Measurements from ENCODE around the gene IFNGR2. TPM values are rescaled to one million over a fixed set of nuclear protein-coding genes. Genes with fewer than 3 reads are reported as not detected.

The IFNGR2 gene
- total RNA-seq, 4 donors from 2014 or later: 69.5 to 121 (median 82.4) TPM

DNA sequence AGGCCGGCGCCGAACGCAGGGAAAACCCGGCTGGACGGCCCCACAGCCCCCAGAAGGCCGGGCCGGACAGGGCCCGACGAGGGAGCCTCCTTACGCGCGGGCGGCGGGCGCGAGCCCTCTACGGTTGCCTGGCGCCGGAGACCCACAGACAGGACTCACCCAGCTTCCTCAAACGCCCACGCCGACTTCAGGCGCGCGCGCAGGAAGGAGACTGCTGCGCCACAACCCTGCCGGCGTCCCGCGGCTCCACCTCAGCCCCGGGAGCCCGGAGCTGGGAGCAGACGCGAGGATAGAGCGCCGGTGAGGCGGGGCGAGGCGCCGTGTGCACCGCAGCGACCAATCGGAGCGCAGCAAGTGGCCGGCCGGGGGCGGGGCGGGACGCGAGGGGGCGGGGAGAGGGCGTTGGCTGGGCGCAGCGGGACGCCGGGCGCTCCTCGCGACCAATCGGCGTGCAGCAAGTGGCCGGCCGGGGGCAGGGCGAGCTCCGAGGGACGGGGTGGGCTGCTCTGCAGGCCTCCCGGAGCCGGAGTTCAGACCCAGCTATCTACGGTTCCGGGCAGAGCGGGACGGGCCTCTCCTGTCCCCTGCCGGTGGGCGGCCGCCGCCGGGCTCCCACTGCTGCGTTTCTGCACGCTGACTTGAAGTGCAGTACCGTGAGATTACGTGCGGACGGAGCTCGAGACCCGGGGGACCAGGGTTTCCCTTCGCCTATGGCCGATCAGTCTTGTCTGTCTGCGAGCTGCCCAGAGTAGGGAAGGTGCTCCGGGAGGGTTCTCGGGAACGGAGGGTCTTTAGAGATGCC is 76.7 kb downstream of the IFNGR2 start, which contains the start of gene TMEM50B:
Gene TMEM50B (minus strand): TSS at position 296 of the 802 bp plus-strand sequence. CDS start 11,089 bp downstream, outside the sequence.
- peak; percentile 97 for ATAC-seq (ENCODE audit: low FRiP score)
- TF ChIP-seq, protein P1, sequence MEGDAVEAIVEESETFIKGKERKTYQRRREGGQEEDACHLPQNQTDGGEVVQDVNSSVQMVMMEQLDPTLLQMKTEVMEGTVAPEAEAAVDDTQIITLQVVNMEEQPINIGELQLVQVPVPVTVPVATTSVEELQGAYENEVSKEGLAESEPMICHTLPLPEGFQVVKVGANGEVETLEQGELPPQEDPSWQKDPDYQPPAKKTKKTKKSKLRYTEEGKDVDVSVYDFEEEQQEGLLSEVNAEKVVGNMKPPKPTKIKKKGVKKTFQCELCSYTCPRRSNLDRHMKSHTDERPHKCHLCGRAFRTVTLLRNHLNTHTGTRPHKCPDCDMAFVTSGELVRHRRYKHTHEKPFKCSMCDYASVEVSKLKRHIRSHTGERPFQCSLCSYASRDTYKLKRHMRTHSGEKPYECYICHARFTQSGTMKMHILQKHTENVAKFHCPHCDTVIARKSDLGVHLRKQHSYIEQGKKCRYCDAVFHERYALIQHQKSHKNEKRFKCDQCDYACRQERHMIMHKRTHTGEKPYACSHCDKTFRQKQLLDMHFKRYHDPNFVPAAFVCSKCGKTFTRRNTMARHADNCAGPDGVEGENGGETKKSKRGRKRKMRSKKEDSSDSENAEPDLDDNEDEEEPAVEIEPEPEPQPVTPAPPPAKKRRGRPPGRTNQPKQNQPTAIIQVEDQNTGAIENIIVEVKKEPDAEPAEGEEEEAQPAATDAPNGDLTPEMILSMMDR (IDR thresholded peaks at IDR 0.05): peak in 1 of 3 donors; percentile 15
- peak; percentile 89 for DNase-seq (ENCODE audit: low spot score)

DNA sequence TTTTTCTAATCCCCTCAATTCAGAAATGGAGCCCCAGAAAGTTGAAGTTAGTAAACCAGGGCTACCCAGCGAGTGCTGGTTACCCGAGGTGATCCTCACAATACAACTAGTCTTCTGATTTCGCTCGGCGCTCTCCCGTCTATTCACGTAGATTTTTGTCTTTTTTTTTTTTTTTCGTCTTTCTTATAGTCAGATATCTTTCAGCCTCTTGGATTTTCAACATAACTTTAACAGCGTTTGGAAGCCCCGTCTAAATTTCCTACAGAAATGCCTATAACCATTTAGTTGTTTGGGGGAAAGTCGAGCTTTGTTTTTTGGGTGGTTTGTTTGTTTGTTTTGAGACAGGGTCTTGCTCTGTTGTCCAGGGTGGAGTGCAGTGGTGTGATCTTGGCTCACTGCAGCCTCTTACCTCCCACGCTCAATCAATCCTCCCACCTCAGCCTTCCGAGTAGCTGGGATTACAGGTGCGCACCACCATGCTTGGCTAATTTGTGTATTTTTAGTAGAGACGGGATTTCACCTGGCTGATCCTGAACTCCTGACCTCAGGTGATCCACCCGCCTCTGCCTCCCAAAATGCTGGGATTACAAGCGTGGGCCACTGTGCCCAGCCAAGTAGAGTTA is 77.4 kb downstream of the IFNGR2 start:
- no peak for DNase-seq (ENCODE audit: low spot score)
- ATAC-seq (ENCODE audit: low FRiP score): no peak
- TF ChIP-seq, protein P1 (IDR thresholded peaks at IDR 0.05): no peak

DNA sequence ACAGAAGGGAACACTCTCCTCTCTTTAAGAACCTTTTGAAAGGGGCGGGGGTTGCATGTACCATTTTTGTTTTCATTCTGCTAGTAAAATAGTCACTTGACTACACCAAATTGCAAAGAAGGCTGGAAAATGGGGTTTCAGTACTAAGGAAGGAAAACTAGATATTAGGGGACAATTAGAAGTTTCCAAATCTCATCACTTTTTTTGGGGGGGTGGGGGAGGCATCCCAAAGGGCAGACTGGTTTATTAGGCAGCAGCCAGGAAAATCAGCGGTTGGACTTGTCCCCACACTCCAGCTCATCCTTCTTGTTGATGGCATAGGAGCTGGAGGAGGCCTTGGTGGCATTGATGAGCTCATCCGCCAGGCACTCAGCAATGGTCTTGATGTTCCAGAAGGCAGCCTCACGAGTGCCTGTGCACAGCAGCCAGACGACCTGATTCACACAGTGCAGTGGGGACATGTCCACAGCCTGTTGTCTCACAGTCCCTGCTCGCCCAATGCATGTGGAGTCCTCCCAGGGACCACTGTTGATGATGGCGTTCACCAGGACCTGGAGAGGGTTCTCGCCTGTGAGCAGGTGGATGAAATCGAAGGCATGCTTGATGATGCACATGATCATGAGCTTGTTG is 78.2 kb downstream of the IFNGR2 start:
- DNase-seq (ENCODE audit: low spot score) (no peak), ATAC-seq (ENCODE audit: low FRiP score) (no peak)
- TF ChIP-seq, protein P1 (IDR thresholded peaks at IDR 0.05): no peak

Other genes starting within 250 kb of the IFNGR2 start
- 10 to 100 TPM; 13.5 to 32.9 (median 26.2) TPM for gene IFNAR2, start 173.5 kb upstream of the IFNGR2 start, total RNA-seq
- gene IL10RB, start 137.0 kb upstream of the IFNGR2 start, total RNA-seq: 10 to 100 TPM; 33.5 to 58.3 (median 39.1) TPM
- 10 to 100 TPM; 36.2 to 53.3 (median 42.4) TPM for gene IFNAR1, start 78.4 kb upstream of the IFNGR2 start, total RNA-seq
- gene TMEM50B, start 76.6 kb downstream of the IFNGR2 start, total RNA-seq: 10 to 100 TPM; 53.8 to 83.5 (median 57.0) TPM
- 1 to 10 TPM; 1.0 to 2.0 (median 1.3) TPM for gene DNAJC28, start 88.3 kb downstream of the IFNGR2 start, total RNA-seq
- gene GART, start 138.7 kb downstream of the IFNGR2 start, total RNA-seq: 100 to 1,000 TPM; 102 to 208 (median 127) TPM
- gene SON, start 139.6 kb downstream of the IFNGR2 start, total RNA-seq: 100 to 1,000 TPM; 244 to 508 (median 432) TPM
- 10 to 100 TPM in 2 of 4 donors, 1 to 10 TPM in 2; 5.0 to 15.3 (median 9.0) TPM for gene DONSON, start 185.3 kb downstream of the IFNGR2 start, total RNA-seq
- 10 to 100 TPM; 24.1 to 57.8 (median 28.3) TPM for gene CRYZL1, start 238.3 kb downstream of the IFNGR2 start, total RNA-seq
- gene ITSN1, start 239.1 kb downstream of the IFNGR2 start, total RNA-seq: 100 to 1,000 TPM in 3 of 4 donors, 10 to 100 TPM in 1; 71.4 to 248 (median 151) TPM

Data from omental fat pad (tissue), 4 donors.